CD4-positive, alpha-beta memory T cell (primary cell): ENCODE data around the gene CDKN1C. TPM values are rescaled to one million over a fixed set of nuclear protein-coding genes. Genes with fewer than 3 reads are reported as not detected.

Experiments
- CTCF ChIA-PET: fragments of 350-600 bp; sonication (Branson Sonifier 250); formaldehyde crosslinking; loops from one replicate; lab custom pipeline; 2021; ENCODE audit warnings: inconsistent platforms; ENCODE audit not compliant: partially characterized antibody; lab: Charles Lee
- POLR2A ChIA-PET: fragments of 350-600 bp; sonication (Branson Sonifier 250); formaldehyde crosslinking; loops from one replicate; lab custom pipeline; 2021; ENCODE audit not compliant: partially characterized antibody; lab: Charles Lee
- DNase-seq, 5 donors: peaks; one replicate each; pipeline versions ENCODE4 v3.0.0 to v3.0.0-alpha.2; 2020 to 2022; ENCODE audit warnings: mixed read lengths in 1 of 5
- H3K27ac ChIP-seq: one replicate; pipeline ENCODE4 v1.7.0; 2013; ENCODE audit warnings: low read depth, low read length
- H3K27me3 ChIP-seq: 2 replicates; pipeline ENCODE4 v1.7.0; 2013; ENCODE audit warnings: mild to moderate bottlenecking, low read length, moderate library complexity; ENCODE audit not compliant: insufficient read depth
- H3K36me3 ChIP-seq: 2 replicates; pipeline ENCODE4 v1.7.0; 2013; ENCODE audit warnings: mild to moderate bottlenecking, low read length, moderate library complexity; ENCODE audit not compliant: insufficient read depth
- H3K4me1 ChIP-seq: 2 replicates; pipeline ENCODE4 v1.7.0; 2013; ENCODE audit warnings: mild to moderate bottlenecking, low read length, moderate library complexity; ENCODE audit not compliant: insufficient read depth
- H3K4me3 ChIP-seq, 2 donors: one replicate each; pipeline ENCODE4 v1.7.0; 2013; ENCODE audit warnings: low read length in 2 of 2, mild to moderate bottlenecking in 1 of 2
- H3K9me3 ChIP-seq, 2 donors: one replicate each; pipeline ENCODE4 v1.7.0; 2013; ENCODE audit warnings: low read length in 2 of 2, control low read depth in 1 of 2; ENCODE audit not compliant: control insufficient read depth in 1 of 2
- H3K27ac Mint-ChIP-seq, 7 donors: one replicate each; pipeline ENCODE4 v1.8.0; 2020 to 2021; ENCODE audit warnings: mixed read lengths in 7 of 7, mild to moderate bottlenecking in 6 of 7, inconsistent platforms in 3 of 7, moderate library complexity in 3 of 7
- H3K27me3 Mint-ChIP-seq, 2 donors: one replicate each; pipeline ENCODE4 v1.8.0; 2020 to 2021; ENCODE audit warnings: mixed read lengths in 2 of 2
- H3K36me3 Mint-ChIP-seq, 2 donors: one replicate each; pipeline ENCODE4 v1.8.0; 2020 to 2021; ENCODE audit warnings: mixed read lengths in 2 of 2, inconsistent platforms in 1 of 2, mild to moderate bottlenecking in 1 of 2
- H3K4me1 Mint-ChIP-seq, 4 donors: one replicate each; pipeline ENCODE4 v1.8.0; 2020 to 2021; ENCODE audit warnings: mixed read lengths in 4 of 4, mild to moderate bottlenecking in 1 of 4
- H3K4me3 Mint-ChIP-seq, 8 donors: one replicate each; pipeline ENCODE4 v1.8.0; 2020 to 2021; ENCODE audit warnings: mixed read lengths in 8 of 8, mild to moderate bottlenecking in 7 of 8, moderate library complexity in 6 of 8, inconsistent platforms in 3 of 8
- H3K9me3 Mint-ChIP-seq, 8 donors: one replicate each; pipeline ENCODE4 v1.8.0; 2020 to 2021; ENCODE audit warnings: mixed read lengths in 8 of 8, mild to moderate bottlenecking in 5 of 8, inconsistent platforms in 3 of 8, moderate library complexity in 1 of 8
- intact Hi-C: fragments of 100-400 bp; cut with micrococcal nuclease; formaldehyde crosslinking; loops from one replicate; pipeline ENCODE4 v1.15.1; 2023
- polyA plus RNA-seq, 2 donors: library from polyadenylated mRNA; unstranded; fragments of 300-500 nt; fragmentation: Illumina TruSeq; gene quantifications; one replicate each; pipeline ENCODE4 v1.2.3, GENCODE V29; 2021
- total RNA-seq, 2 experiments: library from RNA; stranded (reverse); gene quantifications; one replicate each; pipeline ENCODE4 v1.2.3, GENCODE V29; 2021

Gene CDKN1C
- total and polyA plus RNA-seq, 4 experiments from 2014 or later, result 0.10 to 6.1 (median 2.8) TPM

DNA sequence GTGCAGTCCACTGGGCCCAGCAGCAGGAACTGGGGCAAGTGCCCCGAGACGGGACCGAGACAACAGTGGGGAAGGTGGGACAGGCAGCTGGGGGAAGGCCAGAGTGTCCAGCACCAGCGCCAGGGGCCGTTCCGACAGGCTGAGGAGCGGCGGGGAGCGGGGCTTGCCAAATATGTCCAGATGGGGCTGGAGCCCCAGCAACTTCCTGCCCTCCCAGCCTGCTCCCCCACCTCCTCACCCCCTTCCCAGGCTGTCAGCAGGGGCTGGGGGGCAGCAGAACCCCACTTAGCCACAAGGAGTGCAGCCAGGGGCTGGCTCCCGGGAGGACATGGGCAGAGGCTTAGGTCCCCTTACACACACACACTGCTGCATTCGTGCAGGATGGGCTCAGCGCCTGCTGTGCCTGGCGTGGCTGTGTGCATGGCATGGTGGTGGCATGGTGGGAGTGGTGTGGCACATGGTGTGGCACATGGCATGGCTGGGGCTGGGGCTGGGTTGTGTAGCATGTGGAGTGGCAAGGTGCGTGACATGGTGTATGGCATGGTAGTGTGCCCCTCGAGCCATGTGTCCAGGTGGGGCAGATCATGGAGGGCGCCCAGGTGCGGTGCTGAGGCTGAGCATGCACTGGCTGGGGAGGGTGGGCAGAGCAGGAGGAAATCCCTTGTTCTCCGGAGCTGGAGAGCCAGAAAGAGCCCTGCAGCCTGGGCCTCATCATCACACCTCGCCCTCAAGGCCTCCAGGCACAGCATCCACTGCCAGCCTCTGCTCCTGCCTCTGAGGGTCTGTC lies 51.7 kb downstream of the CDKN1C start:
- Mint-ChIP-seq H3K4me3 (no peak overlapping the region), H3K4me1 (peaks cover 0 to 2% (median 0%) of the 10 kb centered on the region in 4 donors), H3K27me3 (no peaks in the 10 kb centered on the region), H3K9me3 (peaks cover 0 to 6% (median 4%) of the 10 kb centered on the region in 8 donors), H3K36me3 (peaks cover 2 to 5% of the 10 kb centered on the region in 2 donors), H3K27ac (no peak overlapping the region)
- intact Hi-C loops, result no loop called here
- ChIA-PET POLR2A (no interaction called here), CTCF (no interaction called here)
- H3K9me3 ChIP-seq, result no peaks in the 10 kb centered on the region
- no peaks in the 10 kb centered on the region for H3K36me3 ChIP-seq
- peak in 1 of 5 donors; percentile 30 for DNase-seq
- no peaks in the 10 kb centered on the region for H3K27me3 ChIP-seq
- no peak overlapping the region for H3K27ac ChIP-seq
- no peaks in the 10 kb centered on the region for H3K4me1 ChIP-seq
- H3K4me3 ChIP-seq, result no peak overlapping the region

Other genes with a start within 250 kb of the CDKN1C start
- gene KCNQ1OT1, start 185.8 kb downstream of the CDKN1C start, total RNA-seq, result under 1 TPM; 0.36 to 0.38 TPM
- under 1 TPM; 0.03 to 0.10 TPM for gene KCNQ1OT1, start 185.8 kb downstream of the CDKN1C start, polyA plus RNA-seq
- gene PHLDA2, start 43.6 kb upstream of the CDKN1C start, total RNA-seq, result 1 to 10 TPM; 1.1 TPM
- 1 to 10 TPM in 1 of 2 donors, under 1 TPM in 1; 0.58 to 1.9 TPM for gene PHLDA2, start 43.6 kb upstream of the CDKN1C start, polyA plus RNA-seq
- gene NAP1L4, start 106.6 kb upstream of the CDKN1C start, total RNA-seq, result 100 to 1,000 TPM; 299 to 303 TPM
- 100 to 1,000 TPM; 153 to 160 TPM for gene NAP1L4, start 106.6 kb upstream of the CDKN1C start, polyA plus RNA-seq
- gene CARS1, start 171.6 kb upstream of the CDKN1C start, total RNA-seq, result 10 to 100 TPM; 71.0 to 80.3 TPM
- 10 to 100 TPM; 37.1 to 43.1 TPM for gene CARS1, start 171.6 kb upstream of the CDKN1C start, polyA plus RNA-seq